T-helper 17 cell (primary cell): ENCODE results near the gene RAD51B. TPM values are rescaled to one million over a fixed set of nuclear protein-coding genes. Genes with fewer than 3 reads are reported as not detected.
A peak's percentile ranks its signal among the peaks of the same experiment; 100 is the strongest.

Experiments
- ATAC-seq: fragments of 150-1000 bp; cut with Tn5 transposase; 2 replicates; pipeline ENCODE4 v1.10.0; 2021; ENCODE audit warnings: mild to moderate bottlenecking, moderate library complexity
- DNase-seq, 3 donors: peaks; one replicate each; pipeline versions ENCODE4 v3.0.0 to v3.0.0-alpha.2; 2020 to 2021
- H3K9me3 ChIP-seq: one replicate; pipeline ENCODE4 v1.7.0; 2013; ENCODE audit warnings: low read length, mild to moderate bottlenecking; ENCODE audit not compliant: control insufficient read depth, poor library complexity, severe bottlenecking
- H3K27ac Mint-ChIP-seq: one replicate; pipeline ENCODE4 v1.8.0; 2022; ENCODE audit warnings: mild to moderate bottlenecking, moderate library complexity, mixed read lengths
- H3K27me3 Mint-ChIP-seq: one replicate; pipeline ENCODE4 v1.8.0; 2022; ENCODE audit warnings: mixed read lengths
- H3K36me3 Mint-ChIP-seq: one replicate; pipeline ENCODE4 v1.8.0; 2022; ENCODE audit warnings: low read depth, mixed read lengths
- H3K4me1 Mint-ChIP-seq: one replicate; pipeline ENCODE4 v1.8.0; 2022; ENCODE audit warnings: mild to moderate bottlenecking, mixed read lengths
- H3K4me3 Mint-ChIP-seq: one replicate; pipeline ENCODE4 v1.8.0; 2022; ENCODE audit warnings: mild to moderate bottlenecking, moderate library complexity, mixed read lengths
- total RNA-seq, 4 donors: library from RNA in 2 of 4; stranded (reverse) in 2 of 4; gene quantifications; one replicate each; pipeline ENCODE4 v1.2.3 and lab custom pipeline; 2022 to 2026

The RAD51B gene
- total RNA-seq, 2 donors from 2014 or later = 17.0 to 20.7 TPM

- Mint-ChIP-seq H3K4me3 (no peak overlapping the region), H3K27ac (peak overlapping the region; percentile 2), H3K36me3 (peaks cover 7% of the 10 kb centered on the region), H3K4me1 (peaks cover 9% of the 10 kb centered on the region), H3K27me3 (peaks cover 5% of the 10 kb centered on the region)
- DNase-seq (no peak), ATAC-seq (peak; percentile 81)
- H3K9me3 ChIP-seq = no peaks in the 10 kb centered on the region
Measured at GRCh38 chr14:68741839-68742470, 922.4 kb downstream of the RAD51B start.

GRCh38 chr14:68744613-68745012 is 925.0 kb downstream of the RAD51B start:
- H3K9me3 ChIP-seq = no peaks in the 10 kb centered on the region
- H3K27ac Mint-ChIP-seq = peak overlapping the region; percentile 66
- peaks cover 7% of the 10 kb centered on the region for H3K36me3 Mint-ChIP-seq
- H3K4me3 Mint-ChIP-seq = no peak overlapping the region
- peaks cover 13% of the 10 kb centered on the region for H3K4me1 Mint-ChIP-seq
- DNase-seq (no peak), ATAC-seq (no peak)
- peaks cover 5% of the 10 kb centered on the region for H3K27me3 Mint-ChIP-seq

GRCh38 chr14:68747393-68747792 is 927.8 kb downstream of the RAD51B start:
- H3K36me3 Mint-ChIP-seq = peaks cover 3% of the 10 kb centered on the region
- no peak for ATAC-seq
- H3K9me3 ChIP-seq = no peaks in the 10 kb centered on the region
- peaks cover 16% of the 10 kb centered on the region for H3K4me1 Mint-ChIP-seq
- H3K27me3 Mint-ChIP-seq = peaks cover 5% of the 10 kb centered on the region
- peak overlapping the region; percentile 39 for H3K27ac Mint-ChIP-seq
- DNase-seq = no peak
- H3K4me3 Mint-ChIP-seq = no peak overlapping the region

GRCh38 chr14:68748260-68748659 is 928.7 kb downstream of the RAD51B start:
- Mint-ChIP-seq H3K4me1 (peaks cover 16% of the 10 kb centered on the region), H3K4me3 (no peak overlapping the region), H3K36me3 (peaks cover 3% of the 10 kb centered on the region), H3K27me3 (peaks cover 5% of the 10 kb centered on the region), H3K27ac (no peak overlapping the region)
- no peak for DNase-seq
- ATAC-seq = no peak
- H3K9me3 ChIP-seq = no peaks in the 10 kb centered on the region

GRCh38 chr14:68748691-68749090 is 929.1 kb downstream of the RAD51B start:
- H3K9me3 ChIP-seq = no peaks in the 10 kb centered on the region
- Mint-ChIP-seq H3K27ac (no peak overlapping the region), H3K4me3 (no peak overlapping the region), H3K4me1 (peaks cover 16% of the 10 kb centered on the region), H3K27me3 (peaks cover 5% of the 10 kb centered on the region), H3K36me3 (peaks cover 3% of the 10 kb centered on the region)
- ATAC-seq (no peak), DNase-seq (no peak)

- Mint-ChIP-seq H3K4me3 (no peak overlapping the region), H3K27me3 (peaks cover 5% of the 10 kb centered on the region), H3K27ac (no peak overlapping the region), H3K4me1 (peaks cover 12% of the 10 kb centered on the region), H3K36me3 (peaks cover 3% of the 10 kb centered on the region)
- DNase-seq (no peak), ATAC-seq (no peak)
- H3K9me3 ChIP-seq = no peaks in the 10 kb centered on the region
Measured at GRCh38 chr14:68749487-68750475, 930.2 kb downstream of the RAD51B start.

- Mint-ChIP-seq H3K4me3 (no peak overlapping the region), H3K27ac (no peak overlapping the region), H3K27me3 (no peaks in the 10 kb centered on the region), H3K4me1 (peaks cover 15% of the 10 kb centered on the region), H3K36me3 (no peaks in the 10 kb centered on the region)
- ATAC-seq (no peak), DNase-seq (no peak)
- no peaks in the 10 kb centered on the region for H3K9me3 ChIP-seq
Measured at GRCh38 chr14:68752271-68753006, 932.9 kb downstream of the RAD51B start.

GRCh38 chr14:68753690-68754089 is 934.1 kb downstream of the RAD51B start:
- Mint-ChIP-seq H3K27ac (no peak overlapping the region), H3K36me3 (no peaks in the 10 kb centered on the region), H3K4me3 (no peak overlapping the region), H3K4me1 (peaks cover 9% of the 10 kb centered on the region), H3K27me3 (no peaks in the 10 kb centered on the region)
- DNase-seq = no peak
- no peaks in the 10 kb centered on the region for H3K9me3 ChIP-seq
- ATAC-seq = no peak

- ATAC-seq (no peak), DNase-seq (no peak)
- Mint-ChIP-seq H3K4me1 (peaks cover 9% of the 10 kb centered on the region), H3K4me3 (no peak overlapping the region), H3K27ac (no peak overlapping the region), H3K36me3 (no peaks in the 10 kb centered on the region), H3K27me3 (no peaks in the 10 kb centered on the region)
- H3K9me3 ChIP-seq = no peaks in the 10 kb centered on the region
Measured at GRCh38 chr14:68755016-68755353, 935.4 kb downstream of the RAD51B start.

GRCh38 chr14:68756000-68756481 is 936.5 kb downstream of the RAD51B start:
- H3K27ac Mint-ChIP-seq = no peak overlapping the region
- H3K4me1 Mint-ChIP-seq = peaks cover 12% of the 10 kb centered on the region
- ATAC-seq = no peak
- no peak for DNase-seq
- no peaks in the 10 kb centered on the region for H3K27me3 Mint-ChIP-seq
- H3K9me3 ChIP-seq = no peaks in the 10 kb centered on the region
- no peak overlapping the region for H3K4me3 Mint-ChIP-seq
- H3K36me3 Mint-ChIP-seq = no peaks in the 10 kb centered on the region

- H3K9me3 ChIP-seq = no peaks in the 10 kb centered on the region
- no peak overlapping the region for H3K27ac Mint-ChIP-seq
- no peaks in the 10 kb centered on the region for H3K27me3 Mint-ChIP-seq
- H3K4me1 Mint-ChIP-seq = peaks cover 14% of the 10 kb centered on the region
- ATAC-seq (no peak), DNase-seq (no peak)
- H3K4me3 Mint-ChIP-seq = no peak overlapping the region
- H3K36me3 Mint-ChIP-seq = no peaks in the 10 kb centered on the region
Measured at GRCh38 chr14:68756734-68757133, 937.2 kb downstream of the RAD51B start.

- no peaks in the 10 kb centered on the region for H3K36me3 Mint-ChIP-seq
- DNase-seq (no peak), ATAC-seq (peak; percentile 66)
- no peaks in the 10 kb centered on the region for H3K9me3 ChIP-seq
- peaks cover 14% of the 10 kb centered on the region for H3K4me1 Mint-ChIP-seq
- H3K27me3 Mint-ChIP-seq = no peaks in the 10 kb centered on the region
- H3K4me3 Mint-ChIP-seq = no peak overlapping the region
- H3K27ac Mint-ChIP-seq = peak overlapping the region; percentile 16
Measured at GRCh38 chr14:68757618-68758081, 938.1 kb downstream of the RAD51B start.

GRCh38 chr14:68758301-68758700 is 938.7 kb downstream of the RAD51B start:
- H3K4me3 Mint-ChIP-seq = no peak overlapping the region
- H3K27me3 Mint-ChIP-seq = no peaks in the 10 kb centered on the region
- no peak overlapping the region for H3K27ac Mint-ChIP-seq
- ATAC-seq (no peak), DNase-seq (no peak)
- H3K9me3 ChIP-seq = no peaks in the 10 kb centered on the region
- peaks cover 14% of the 10 kb centered on the region for H3K4me1 Mint-ChIP-seq
- no peaks in the 10 kb centered on the region for H3K36me3 Mint-ChIP-seq
